NCI-H2196 (cell line): ENCODE data around the gene DNM3.

Source experiments
- DNase-seq: peaks from one replicate; lab custom pipeline; 2025; ENCODE audit not compliant: unreplicated experiment; lab: John Stamatoyannopoulos, UW

DNM3 gene

DNA sequence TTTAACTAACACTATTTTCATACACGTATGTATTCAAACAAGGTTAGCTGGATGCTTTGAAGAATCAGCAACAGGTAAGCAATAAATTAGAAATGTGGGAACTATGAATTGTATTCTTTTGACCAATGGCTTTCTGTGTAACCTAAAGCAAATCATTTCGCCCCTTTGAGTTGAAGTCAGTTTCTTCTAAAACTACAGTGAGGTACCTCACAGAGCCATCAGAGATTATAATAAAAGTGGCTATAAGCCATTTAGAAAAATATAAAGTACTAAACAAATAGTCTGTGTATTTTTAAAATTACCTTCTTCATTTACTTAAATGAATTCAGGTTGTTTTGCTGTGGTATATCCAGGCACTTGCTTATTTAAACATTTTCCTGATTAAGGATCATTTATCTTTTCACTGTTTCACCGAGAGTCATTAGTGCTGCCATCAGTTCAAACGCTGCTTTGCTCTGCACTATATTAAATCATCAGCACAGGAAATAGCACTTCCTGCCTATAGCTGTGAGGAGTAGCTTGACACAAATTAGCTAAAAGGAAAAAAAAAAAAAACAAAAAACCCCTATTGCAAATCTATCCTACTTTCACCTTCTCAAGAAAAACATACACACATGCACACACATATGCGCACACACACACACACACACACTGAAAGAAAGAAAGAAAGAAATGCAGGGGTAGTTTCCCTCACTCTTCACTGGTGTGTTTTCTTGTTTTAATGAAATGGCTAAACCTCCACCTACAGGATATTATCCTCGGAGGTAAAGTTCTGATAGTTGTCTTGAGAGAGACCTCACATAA is 539.3 kb downstream of the DNM3 start:
- DNase-seq: no peak

DNA sequence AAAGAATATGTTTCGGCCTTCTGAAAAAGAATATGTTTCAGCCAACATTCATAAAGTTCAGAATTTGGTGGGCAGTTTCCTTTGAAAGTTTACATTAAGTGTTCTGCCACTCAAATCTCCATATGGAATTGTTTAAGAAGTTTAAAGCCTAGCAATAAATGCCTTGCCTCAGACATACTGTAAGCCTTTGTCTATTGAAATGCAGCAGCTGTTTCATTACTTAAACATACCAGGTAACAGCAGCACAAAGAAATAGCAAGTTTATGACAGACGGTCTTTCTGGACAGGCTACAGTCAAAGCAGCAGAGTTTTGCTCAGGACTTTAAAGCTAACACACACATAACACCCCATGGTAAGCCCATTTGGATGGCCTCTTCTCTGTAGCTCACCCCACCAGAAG is 540.6 kb downstream of the DNM3 start:
- DNase-seq: no peak

DNA sequence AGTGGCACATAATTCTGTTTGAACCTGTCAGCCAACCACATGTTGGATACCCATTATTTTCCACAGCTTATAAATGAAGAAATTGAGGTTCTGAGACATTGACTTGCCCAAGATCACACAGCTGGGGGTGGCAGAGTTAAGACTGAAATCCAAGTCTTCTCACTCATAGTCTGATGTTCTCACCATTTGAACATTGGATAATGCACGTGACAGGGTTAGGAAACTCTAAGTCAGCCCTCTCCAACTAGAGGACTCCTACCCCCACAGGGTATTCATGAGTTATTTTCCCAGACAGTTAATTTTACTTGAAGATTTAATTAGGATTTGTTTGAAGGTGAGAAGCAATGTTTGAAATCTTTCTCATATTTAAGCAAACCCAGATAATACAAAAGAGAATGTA is 541.1 kb downstream of the DNM3 start:
- no peak for DNase-seq

DNA sequence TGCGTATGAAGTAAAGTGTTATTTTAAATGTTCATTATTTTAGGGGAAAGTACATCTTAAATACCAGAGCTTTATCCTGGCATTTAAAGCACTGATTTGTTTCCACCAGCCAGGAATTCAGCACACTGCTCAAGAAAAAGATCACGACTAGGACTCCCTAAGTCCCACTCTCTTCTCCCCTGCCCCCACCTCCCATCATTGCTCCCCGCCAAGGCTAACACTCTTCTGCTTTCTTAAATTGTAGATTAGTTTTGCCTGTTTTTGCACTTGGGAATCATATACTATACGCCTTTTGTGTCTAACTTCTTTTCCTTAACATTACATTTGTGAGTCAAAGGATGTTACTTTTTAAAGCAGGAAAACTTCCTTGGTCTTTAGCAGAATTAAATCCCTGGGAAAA is 541.7 kb downstream of the DNM3 start:
- DNase-seq: no peak

DNA sequence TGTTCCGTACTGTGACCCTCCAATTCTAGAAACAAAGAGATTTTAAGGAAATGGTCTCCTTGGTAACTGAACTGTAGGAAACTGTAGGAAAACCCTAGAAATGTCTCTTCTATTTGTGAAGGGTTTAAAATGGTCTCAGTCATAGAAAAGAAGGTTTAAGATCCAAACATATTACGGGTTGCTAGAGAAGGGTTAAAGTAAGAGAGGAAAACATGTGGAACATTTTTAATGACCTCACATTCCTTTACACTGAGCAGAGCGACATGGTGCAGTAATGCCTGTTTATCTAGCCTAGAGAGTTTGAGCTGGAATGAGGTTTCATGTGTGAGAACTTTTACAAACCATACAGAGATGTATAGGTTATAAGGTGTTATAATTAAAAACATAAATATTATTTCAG is 542.2 kb downstream of the DNM3 start:
- DNase-seq: no peak

DNA sequence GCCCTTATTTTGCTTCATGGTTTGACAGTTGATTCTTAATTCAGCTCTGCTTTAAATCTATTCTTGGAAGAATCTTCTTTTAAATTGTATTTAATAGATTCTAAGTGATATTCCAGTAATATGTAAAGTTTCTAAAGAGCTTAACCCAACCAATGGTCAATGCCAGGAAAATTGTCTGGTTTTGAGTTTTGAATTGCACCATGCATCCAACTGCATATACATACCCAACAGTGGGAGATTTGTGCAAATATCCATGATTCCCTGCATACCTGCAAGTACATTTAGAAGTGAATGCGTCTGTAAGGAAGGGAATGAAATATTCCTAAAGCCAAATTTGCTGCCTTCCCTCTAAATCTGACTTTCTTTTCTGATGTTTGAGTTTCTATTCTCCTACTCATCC is 543.4 kb downstream of the DNM3 start:
- no peak for DNase-seq

DNA sequence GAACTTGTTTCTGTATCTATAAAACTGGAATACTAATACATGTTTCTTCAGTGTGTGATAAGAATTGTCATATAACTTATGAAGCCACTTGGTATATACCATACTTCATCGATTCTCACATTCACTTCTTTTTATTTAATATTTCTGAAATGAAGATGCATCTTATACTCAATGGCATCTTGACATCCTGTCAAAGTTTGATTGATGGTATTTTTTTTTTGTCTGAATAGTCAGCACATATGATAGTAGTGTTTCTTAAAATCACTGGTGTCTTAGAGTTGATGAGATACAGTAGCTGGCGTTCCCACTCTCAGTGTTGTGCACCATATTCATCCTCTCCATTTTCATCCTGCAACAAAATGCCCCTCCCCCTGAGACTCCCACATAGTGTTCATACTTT is 544.7 kb downstream of the DNM3 start:
- no peak for DNase-seq

DNA sequence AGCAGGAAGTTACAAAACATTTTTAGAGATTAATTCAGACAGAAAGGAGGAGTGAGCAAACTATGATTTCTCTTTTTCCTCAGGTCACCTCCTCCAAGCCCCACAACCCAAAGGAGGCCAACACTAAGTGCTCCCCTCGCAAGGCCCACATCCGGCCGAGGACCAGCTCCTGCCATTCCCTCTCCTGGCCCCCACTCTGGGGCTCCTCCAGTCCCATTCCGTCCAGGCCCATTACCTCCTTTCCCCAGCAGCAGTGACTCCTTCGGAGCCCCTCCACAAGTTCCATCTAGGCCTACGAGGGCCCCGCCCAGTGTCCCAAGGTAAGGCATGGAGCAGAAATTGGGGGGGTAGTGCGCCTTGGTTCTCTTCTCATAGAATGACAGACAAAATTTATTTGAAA is 547.2 kb downstream of the DNM3 start:
- no peak for DNase-seq

DNA sequence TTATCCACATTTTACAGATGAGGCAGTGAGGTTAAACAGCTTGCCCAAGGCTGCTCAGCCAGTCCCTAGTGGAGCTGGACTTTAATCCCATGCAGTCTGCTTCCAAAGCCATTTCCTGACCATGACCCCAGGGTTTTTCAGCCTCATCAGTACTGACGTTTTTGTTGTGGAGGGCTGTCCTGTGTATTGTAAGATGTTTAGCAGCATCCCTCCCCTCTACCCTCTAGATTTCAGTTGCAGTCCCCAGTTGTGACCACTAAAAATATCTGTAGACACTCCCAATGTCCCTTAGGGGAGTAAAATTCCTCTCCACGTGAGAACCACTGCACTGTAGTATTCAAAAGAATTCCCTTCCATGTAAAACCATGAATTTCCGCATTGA is 549.0 kb downstream of the DNM3 start:
- DNase-seq: no peak

DNA sequence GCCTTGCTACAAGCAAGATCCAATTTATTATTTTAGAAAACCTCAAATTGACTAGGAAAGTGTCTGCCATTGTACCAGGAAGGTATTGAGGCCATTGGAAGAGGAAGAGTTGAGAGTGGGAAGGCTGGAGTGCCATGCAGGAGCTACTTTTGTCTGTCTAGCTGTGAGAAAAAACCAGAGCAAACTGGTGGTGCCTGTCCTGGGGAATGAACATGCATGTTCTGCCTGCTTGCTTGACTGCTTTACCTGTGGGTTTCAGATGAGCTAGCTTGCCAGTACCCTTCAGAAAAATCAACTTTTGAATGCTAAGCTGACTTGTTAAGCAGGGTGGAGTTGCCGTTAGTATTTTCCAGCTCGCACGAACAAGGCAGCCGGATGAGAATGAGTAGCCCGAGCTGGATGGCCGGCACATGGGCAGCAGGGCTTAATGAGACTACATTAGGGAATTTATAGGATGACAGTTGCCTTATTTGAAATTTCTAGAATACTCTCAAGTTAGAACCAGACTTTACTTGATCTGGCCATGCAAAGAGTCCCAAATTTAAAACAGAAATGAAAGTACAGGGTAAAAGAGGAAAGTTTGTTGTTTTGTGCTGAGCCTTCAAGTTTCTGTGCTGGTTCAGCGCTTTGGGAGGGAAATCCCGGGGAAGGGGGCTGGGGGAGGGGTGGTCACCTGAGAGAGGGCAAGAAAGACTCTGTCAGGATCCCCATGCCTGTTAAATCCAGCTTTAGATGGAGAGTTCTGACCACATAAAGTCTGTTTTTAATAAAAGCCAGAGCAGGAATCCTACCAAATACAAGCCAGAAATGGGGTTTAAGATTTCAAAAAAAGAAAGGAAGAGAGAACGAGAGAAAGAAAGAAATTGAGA is 549.6 kb downstream of the DNM3 start:
- no peak for DNase-seq

DNA sequence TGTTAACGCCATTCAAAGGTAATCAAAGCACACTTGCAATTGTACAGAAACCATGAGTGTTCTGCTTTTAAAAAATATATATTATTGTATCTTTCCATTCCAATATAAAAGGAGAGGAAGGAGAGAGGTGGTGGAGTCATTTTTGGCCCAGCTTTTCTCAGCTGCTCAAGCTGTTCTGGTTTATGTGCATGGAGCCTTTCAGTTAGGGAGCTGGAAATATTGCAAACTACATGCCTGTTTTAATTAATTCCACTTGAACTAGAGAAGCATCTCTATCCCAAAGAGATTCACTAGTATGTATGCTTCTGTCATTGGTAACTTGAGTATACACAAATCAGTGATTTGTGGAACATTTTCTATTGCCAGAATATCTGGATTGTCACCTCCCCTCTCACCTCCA is 550.7 kb downstream of the DNM3 start:
- no peak for DNase-seq

DNA sequence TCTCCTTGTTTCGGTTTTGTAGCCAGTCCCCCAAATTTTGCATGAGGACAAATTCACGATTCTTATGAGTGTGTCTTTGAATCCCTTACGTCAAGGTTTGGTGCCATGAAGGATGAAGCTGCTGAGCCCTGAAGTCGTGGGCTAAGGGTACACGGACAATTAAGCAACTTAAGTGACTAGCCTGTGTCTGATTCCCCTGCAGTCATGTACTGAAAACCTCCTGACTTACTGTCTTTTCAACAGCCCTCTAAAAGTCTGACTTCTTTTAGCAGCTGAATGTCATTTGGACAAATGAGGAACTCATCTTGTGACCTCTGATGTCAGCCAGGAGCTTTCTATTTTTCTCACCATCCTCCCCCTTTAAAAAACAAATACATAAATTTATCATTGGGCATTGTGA is 552.1 kb downstream of the DNM3 start:
- no peak for DNase-seq

DNA sequence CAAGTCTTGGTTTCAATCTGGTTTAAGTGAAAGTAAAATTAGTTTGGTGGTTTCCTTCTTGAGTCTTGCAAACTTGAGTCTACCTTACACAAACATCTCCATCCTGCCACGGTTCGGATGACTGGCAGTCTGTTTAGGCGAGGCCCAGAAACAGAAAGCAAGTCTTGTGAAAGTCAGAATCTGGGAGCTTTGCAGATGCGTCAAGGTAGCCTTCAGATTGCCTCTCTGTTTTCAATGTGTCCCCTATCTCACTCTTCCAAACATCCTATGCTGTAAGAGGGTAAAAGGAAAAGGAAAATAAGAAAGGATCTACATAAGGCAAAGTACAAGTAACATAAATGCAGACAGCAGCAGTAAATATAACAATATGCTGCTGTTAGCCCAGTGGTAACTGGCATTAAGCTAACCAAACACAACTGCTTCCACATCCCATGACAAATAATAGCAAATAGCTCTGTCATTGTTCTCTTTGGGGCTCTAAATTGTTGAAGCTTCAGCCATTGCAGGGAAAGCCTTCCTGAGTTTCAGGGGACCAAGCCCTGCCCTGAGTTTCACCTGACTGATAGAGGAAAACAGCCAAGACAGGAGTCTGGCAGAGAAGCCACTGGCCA is 552.9 kb downstream of the DNM3 start:
- DNase-seq: no peak

DNA sequence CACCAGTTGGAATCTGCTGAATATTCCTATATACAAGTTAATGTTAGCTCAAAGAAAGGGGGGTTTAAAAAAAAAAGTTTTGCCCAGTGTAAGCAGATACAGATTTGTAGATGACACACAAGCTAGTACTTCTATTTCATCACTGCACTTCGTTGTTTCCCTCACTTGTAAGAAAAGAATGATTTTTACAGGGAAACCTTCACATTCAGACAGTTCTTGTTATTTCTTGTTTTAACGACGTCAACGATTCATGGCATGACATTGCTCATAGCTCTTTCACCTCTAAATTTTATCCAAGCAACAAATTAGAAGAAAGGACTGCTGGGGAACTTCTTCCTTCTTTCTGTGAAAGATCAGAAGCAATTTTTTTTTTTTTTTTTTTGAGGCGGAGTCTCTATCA is 553.5 kb downstream of the DNM3 start:
- DNase-seq: no peak

DNA sequence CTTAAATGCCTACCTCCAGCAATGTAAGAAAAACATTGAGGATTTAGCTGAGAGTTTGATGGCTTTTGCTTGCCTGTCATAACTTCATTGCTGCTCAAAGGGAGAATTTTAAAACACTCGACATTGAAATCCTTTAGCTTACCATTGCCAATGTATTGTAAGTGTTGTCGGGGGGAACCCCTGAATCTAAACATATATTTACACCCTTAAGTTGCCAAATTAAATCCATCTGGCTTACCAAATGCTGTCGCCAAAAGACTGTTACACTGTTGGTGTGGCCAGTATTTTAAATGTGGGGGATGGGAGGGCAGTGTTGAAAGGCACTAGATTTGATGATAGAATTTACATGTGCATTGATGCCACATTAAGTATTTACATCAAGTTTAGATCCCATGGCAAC is 554.3 kb downstream of the DNM3 start:
- DNase-seq: no peak

DNA sequence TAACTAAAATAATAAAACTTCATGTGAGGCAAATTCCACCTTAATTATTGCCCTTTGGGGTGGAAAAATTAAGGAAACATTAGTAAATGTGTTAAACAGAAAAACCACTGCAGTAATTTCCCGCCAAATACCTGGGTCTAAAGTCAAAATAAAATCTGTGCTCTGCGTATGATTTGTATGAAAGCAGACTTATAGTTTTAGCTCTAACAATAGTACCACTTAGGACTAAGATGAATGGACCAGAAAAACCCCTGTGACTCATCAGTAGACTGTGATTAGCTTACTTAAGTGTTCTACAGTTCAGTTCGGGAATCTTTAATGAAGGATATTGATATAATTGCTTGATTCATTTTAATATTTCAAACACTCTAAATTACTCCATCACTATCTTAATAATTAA is 555.9 kb downstream of the DNM3 start:
- no peak for DNase-seq

DNA sequence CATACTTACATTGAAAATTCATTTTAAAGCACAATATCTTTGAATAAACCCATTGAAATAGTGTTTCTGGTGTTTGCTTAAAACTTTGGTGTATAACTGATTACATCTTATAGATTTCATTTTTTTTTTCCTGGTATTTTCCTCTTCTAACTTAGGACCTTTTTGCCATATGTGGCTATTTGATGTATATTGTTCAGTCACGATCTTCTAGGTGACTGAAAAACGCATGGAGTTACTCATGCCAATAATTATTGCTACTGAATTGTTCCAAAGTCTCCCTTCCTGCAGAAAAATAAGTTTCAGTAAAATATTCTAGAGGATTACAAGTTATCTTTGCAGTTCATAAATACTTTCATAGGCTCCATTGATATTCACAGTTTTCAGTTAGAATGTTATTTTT is 556.3 kb downstream of the DNM3 start:
- no peak for DNase-seq

DNA sequence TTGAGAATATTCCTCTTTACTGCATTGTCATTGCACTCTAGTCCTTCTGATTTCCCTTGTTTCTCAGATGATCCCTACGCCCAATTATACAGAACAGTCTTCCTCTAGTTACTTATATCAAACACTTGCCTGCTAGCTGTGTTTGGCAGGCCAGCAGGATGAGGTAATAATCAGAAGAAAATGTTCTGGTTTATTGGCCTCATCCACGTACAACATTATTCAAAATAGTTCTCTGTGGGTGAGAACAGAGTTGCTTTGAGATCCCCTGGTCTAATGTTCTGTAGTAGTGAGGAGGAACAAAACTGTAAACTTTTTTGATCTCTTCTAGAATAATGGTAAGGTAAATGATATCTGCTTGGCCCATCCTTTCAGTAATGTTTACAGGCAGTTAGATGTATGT is 556.9 kb downstream of the DNM3 start:
- DNase-seq: no peak

DNA sequence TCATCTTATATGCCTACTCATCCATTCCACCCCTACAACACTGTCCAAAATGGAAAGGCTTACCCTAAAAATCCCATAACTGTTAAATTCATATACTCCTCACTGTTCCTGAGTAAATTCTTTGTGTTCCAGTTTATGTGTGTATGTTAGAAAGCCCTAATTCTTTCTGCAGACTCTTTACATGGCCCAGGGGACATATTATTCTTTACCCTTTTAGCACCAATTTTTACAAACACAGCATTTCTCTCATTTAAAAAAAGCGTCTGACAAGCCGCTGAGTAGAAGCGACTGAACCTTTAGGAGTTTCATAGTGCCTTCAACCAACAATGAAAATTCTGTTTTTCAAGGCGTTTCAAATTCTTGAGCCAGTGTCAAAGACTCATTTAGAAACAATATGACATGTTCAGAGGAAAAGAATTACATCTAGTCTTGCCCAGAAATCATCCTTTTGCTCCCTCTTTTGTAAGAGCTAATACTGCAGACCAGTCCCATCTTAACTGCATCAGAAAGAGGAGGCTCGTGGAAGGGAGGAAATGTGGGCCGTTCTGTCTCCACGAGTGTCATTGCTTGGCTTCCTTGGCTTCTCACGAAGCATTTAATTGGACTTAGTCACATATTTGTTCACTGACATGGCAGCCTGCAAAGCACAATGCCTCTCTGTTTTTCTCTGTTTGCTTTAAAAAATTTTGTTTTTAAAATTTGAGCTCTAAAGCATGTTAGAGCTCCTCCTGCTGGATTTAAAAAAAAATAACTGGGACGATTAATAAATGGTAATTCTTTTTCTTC is 557.9 kb downstream of the DNM3 start:
- DNase-seq: peak; percentile 43

DNA sequence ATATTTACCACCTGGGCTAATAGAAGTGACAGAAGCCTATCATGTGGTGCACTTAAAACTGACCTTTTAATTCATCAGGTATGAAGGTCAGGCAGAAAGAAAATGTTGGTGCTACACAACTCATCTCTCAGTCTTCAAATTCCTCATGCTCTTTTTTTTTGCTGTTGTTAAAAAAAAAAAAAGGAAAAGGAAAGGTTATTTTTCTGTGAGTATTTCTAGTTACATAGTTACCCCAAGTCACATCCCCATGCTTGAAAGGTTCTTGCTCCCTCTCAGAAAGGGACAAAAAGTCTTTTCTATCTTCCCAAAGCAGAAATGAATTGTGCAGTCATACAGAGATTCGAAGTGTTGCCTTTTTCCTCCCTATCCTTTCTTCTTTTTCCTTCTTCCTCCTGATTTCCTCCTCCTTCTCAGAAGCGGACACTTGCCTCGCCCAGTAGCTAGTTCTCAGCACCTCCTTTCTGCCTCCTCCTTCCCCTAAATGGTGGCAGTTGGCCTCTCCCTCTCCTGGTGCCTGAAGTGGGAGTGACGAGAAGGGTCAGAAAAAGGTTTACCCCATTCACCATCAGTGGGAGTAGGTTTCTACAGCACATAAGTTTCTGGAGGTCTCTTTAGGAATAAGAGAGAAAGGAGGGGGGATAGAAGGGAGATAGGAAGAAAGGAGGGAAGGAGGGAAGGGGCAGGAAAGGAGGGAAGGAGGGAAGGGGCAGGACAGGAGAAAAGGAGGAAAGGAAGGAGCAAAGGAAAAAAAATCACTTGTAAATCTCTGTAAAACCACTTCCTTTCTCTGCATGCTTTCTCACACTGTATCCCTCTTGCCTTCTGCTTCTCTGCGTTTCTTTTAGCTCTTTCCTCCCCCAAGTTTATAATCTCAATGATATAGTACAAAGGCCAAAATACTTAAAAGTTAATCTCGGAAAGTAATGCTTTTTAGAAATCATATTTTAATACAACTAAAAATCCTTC is 558.7 kb downstream of the DNM3 start:
- no peak for DNase-seq
